ENCODE data around the gene CC2D2A. TPM values are rescaled to one million over a fixed set of nuclear protein-coding genes. Genes with fewer than 3 reads are reported as not detected.

CC2D2A gene
- total RNA-seq, 1 donor from 2014 or later: 25.8 TPM

- Mint-ChIP-seq H3K36me3 (ENCODE audit: insufficient read depth) (no peaks in the 10 kb centered on the region), H3K27me3 (no peaks in the 10 kb centered on the region), H3K4me1 (ENCODE audit: low read depth) (no peaks in the 10 kb centered on the region), H3K9me3 (ENCODE audit: low read depth) (peaks cover 5% of the 10 kb centered on the region), H3K4me3 (ENCODE audit: low read depth) (no peak within 1 kb of the TSS), H3K27ac (no peak within 1 kb of the TSS)
- no peak for DNase-seq (ENCODE audit: low spot score, unreplicated experiment)
- no peak for TF ChIP-seq CTCF (IDR thresholded peaks at IDR 0.05; ENCODE audit: unreplicated experiment)
These were observed 42.0 kb upstream of the CC2D2A start, which contains the start of gene C1QTNF7 for GRCh38 chr4:15427701-15428100. Gene C1QTNF7 (plus strand): TSS chr4:15428033. CDS start chr4:15435744, 7,711 bp downstream.

DNA sequence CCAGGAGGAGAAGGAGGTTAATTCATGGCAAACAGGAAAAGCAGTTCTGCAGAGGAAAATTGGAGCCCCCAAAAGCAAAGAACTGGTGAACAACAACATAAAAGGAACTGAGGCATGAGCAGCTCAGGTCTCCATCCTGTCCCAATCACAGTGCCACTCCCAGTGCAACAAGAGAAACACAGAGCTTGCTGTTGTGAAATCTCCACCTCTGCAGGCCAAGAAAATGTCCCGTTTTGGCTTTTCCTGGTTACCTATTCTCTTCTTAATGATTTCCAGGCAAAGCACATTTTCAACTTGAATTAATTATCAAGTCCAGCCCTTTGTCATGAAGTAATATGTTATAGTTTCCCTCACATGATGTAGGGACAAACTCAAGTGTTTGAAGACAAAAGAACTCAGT, 41.1 kb upstream of the CC2D2A start:
- Mint-ChIP-seq H3K36me3 (ENCODE audit: insufficient read depth) (no peaks in the 10 kb centered on the region), H3K4me1 (ENCODE audit: low read depth) (no peaks in the 10 kb centered on the region), H3K4me3 (ENCODE audit: low read depth) (no peak overlapping the region)

GRCh38 chr4:15434091-15434490, 35.6 kb upstream of the CC2D2A start:
- Mint-ChIP-seq H3K36me3 (ENCODE audit: insufficient read depth) (no peaks in the 10 kb centered on the region), H3K4me1 (ENCODE audit: low read depth) (no peaks in the 10 kb centered on the region), H3K9me3 (ENCODE audit: low read depth) (peaks cover 5% of the 10 kb centered on the region), H3K27me3 (no peaks in the 10 kb centered on the region), H3K4me3 (ENCODE audit: low read depth) (no peak overlapping the region), H3K27ac (no peak overlapping the region)
- no peak for DNase-seq (ENCODE audit: low spot score, unreplicated experiment)
- no peak for TF ChIP-seq CTCF (IDR thresholded peaks at IDR 0.05; ENCODE audit: unreplicated experiment)

More for the DNA sequence above, 41.1 kb upstream of the CC2D2A start:
- DNase-seq (ENCODE audit: low spot score, unreplicated experiment): no peak
- no peaks in the 10 kb centered on the region for H3K27me3 Mint-ChIP-seq
- no peak for TF ChIP-seq CTCF (IDR thresholded peaks at IDR 0.05; ENCODE audit: unreplicated experiment)
- H3K9me3 Mint-ChIP-seq (ENCODE audit: low read depth): peaks cover 5% of the 10 kb centered on the region
- H3K27ac Mint-ChIP-seq: no peak overlapping the region

GRCh38 chr4:15434676-15435075, 35.0 kb upstream of the CC2D2A start:
- no peaks in the 10 kb centered on the region for H3K27me3 Mint-ChIP-seq
- no peak overlapping the region for H3K4me3 Mint-ChIP-seq (ENCODE audit: low read depth)
- H3K9me3 Mint-ChIP-seq (ENCODE audit: low read depth): peaks cover 5% of the 10 kb centered on the region
- TF ChIP-seq CTCF (IDR thresholded peaks at IDR 0.05; ENCODE audit: unreplicated experiment): no peak
- H3K4me1 Mint-ChIP-seq (ENCODE audit: low read depth): no peaks in the 10 kb centered on the region
- no peak overlapping the region for H3K27ac Mint-ChIP-seq
- H3K36me3 Mint-ChIP-seq (ENCODE audit: insufficient read depth): no peaks in the 10 kb centered on the region
- DNase-seq (ENCODE audit: low spot score, unreplicated experiment): no peak

GRCh38 chr4:15436513-15436912, 33.2 kb upstream of the CC2D2A start:
- H3K4me3 Mint-ChIP-seq (ENCODE audit: low read depth): no peak overlapping the region
- H3K4me1 Mint-ChIP-seq (ENCODE audit: low read depth): no peaks in the 10 kb centered on the region
- no peaks in the 10 kb centered on the region for H3K36me3 Mint-ChIP-seq (ENCODE audit: insufficient read depth)
- peaks cover 5% of the 10 kb centered on the region for H3K9me3 Mint-ChIP-seq (ENCODE audit: low read depth)
- DNase-seq (ENCODE audit: low spot score, unreplicated experiment): no peak
- no peak for TF ChIP-seq CTCF (IDR thresholded peaks at IDR 0.05; ENCODE audit: unreplicated experiment)
- no peak overlapping the region for H3K27ac Mint-ChIP-seq
- H3K27me3 Mint-ChIP-seq: no peaks in the 10 kb centered on the region

Measured in progenitor cell of endocrine pancreas (in vitro differentiated cells).